HCT116 (cell line): ENCODE results near the gene PDSS1. TPM values are rescaled to one million over a fixed set of nuclear protein-coding genes. Genes with fewer than 3 reads are reported as not detected.

Source experiments
- ATAC-seq: fragments of 200-7000 bp; cut with Tn5 transposase; 2 replicates; pipeline ENCODE4 v1.9.1; 2020; ENCODE audit warnings: mild to moderate bottlenecking, moderate library complexity
- BruUV-seq: library from RNA; stranded (reverse); fragments of 400-500 nt; replicated peaks from 2 replicates; lab custom pipeline; 2021; lab: Mats Ljungman, UMichigan
- CTCF ChIA-PET: fragments of 300-600 bp; sonication (Branson Sonifier 250); formaldehyde crosslinking; loops from one replicate; lab custom pipeline; 2021; ENCODE audit warnings: antibody characterized with exemption; lab: Charles Lee
- POLR2A ChIA-PET: fragments of 300-600, 350-600 bp; sonication (Branson Sonifier 250); formaldehyde crosslinking; loops from one replicate; lab custom pipeline; 2021; ENCODE audit warnings: antibody characterized with exemption; lab: Charles Lee
- RAD21 ChIA-PET, 2 experiments: fragments of 300-600 bp; sonication (Branson Sonifier 250); formaldehyde crosslinking; loops; one replicate each; lab custom pipeline; 2023; ENCODE audit warnings: low total read pairs in 2 of 2; ENCODE audit not compliant: uncharacterized antibody in 2 of 2, unreplicated experiment in 2 of 2, low non-redundant PET in 1 of 2; lab: Charles Lee
- DNase-seq: peaks from one replicate; pipeline ENCODE4 v3.0.0-alpha.2; 2010; ENCODE audit warnings: low read depth, low spot score
- H2AFZ ChIP-seq: fragments of 200-600 bp; shearing (Covaris generic), sonication (generic); 2 replicates; pipeline ENCODE4 v1.6.1; 2017; ENCODE audit warnings: low read depth, mixed run types, mixed read lengths, antibody characterized with exemption, low read length; ENCODE audit not compliant: poor library complexity, severe bottlenecking
- H3K27ac ChIP-seq: 2 replicates; pipeline ENCODE4 v1.5.1; 2012; ENCODE audit warnings: low read depth, low read length
- H3K27me3 ChIP-seq: fragments of 200-600 bp; sonication (generic); 2 replicates; pipeline ENCODE4 v1.6.1; 2016; ENCODE audit warnings: mixed run types, low read length, mixed read lengths; ENCODE audit not compliant: insufficient read depth
- H3K36me3 ChIP-seq, 2 experiments: fragments of 200-500 bp in 1 of 2; fragments of 200-600 bp in 1 of 2; sonication (Bioruptor generic) in 1 of 2; sonication (generic) in 1 of 2; 2 replicates each; pipeline versions ENCODE4 v1.5.1 to v1.6.1; 2014 to 2016; ENCODE audit warnings: low read length in 2 of 2, inconsistent platforms in 1 of 2, mixed read lengths in 1 of 2, mixed run types in 1 of 2; ENCODE audit not compliant: insufficient read depth in 2 of 2, control insufficient read depth in 1 of 2
- H3K4me1 ChIP-seq, 2 experiments: fragments of 200-600 bp in 1 of 2; sonication (generic) in 1 of 2; 2 replicates each; pipeline versions ENCODE4 v1.5.1 to v1.6.1; 2012 to 2017; ENCODE audit warnings: low read length in 2 of 2, inconsistent platforms in 1 of 2, mild to moderate bottlenecking in 1 of 2, mixed read lengths in 1 of 2, mixed run types in 1 of 2, moderate library complexity in 1 of 2; ENCODE audit not compliant: insufficient read depth in 2 of 2, control insufficient read depth in 1 of 2
- H3K4me2 ChIP-seq: fragments of 200-600 bp; sonication (generic); 2 replicates; pipeline ENCODE4 v1.6.1; 2017; ENCODE audit warnings: mixed run types, low read length, mixed read lengths
- H3K4me3 ChIP-seq, 2 experiments: fragments of 200-600 bp in 1 of 2; sonication (generic) in 1 of 2; replicated peaks in 1 of 2; 2 replicates each; pipeline ENCODE4 v1.5.1; 2011 to 2016; ENCODE audit warnings: low read length in 2 of 2, control low read depth in 1 of 2, low read depth in 1 of 2, mild to moderate bottlenecking in 1 of 2, mixed read lengths in 1 of 2, mixed run types in 1 of 2
- H3K79me2 ChIP-seq: fragments of 200-600 bp; sonication (generic); 2 replicates; pipeline ENCODE4 v1.6.1; 2017; ENCODE audit warnings: mild to moderate bottlenecking, mixed run types, low read length, moderate library complexity, mixed read lengths; ENCODE audit not compliant: insufficient read depth
- H3K9ac ChIP-seq: fragments of 200-600 bp; sonication (generic); 2 replicates; pipeline ENCODE4 v1.6.1; 2016; ENCODE audit warnings: low read length, mixed read lengths
- H3K9me2 ChIP-seq: fragments of 200-600 bp; sonication (generic), shearing (Covaris generic); 2 replicates; pipeline ENCODE4 v1.6.1; 2017; ENCODE audit warnings: mixed run types, mild to moderate bottlenecking, moderate library complexity; ENCODE audit not compliant: insufficient read depth
- H3K9me3 ChIP-seq, 2 experiments: fragments of 200-500 bp in 1 of 2; fragments of 200-600 bp in 1 of 2; sonication (Bioruptor generic) in 1 of 2; sonication (generic) in 1 of 2; 2 replicates each; pipeline ENCODE4 v1.6.1; 2014 to 2017; ENCODE audit warnings: low read length in 2 of 2, mixed read lengths in 2 of 2, inconsistent platforms in 1 of 2, low read depth in 1 of 2, mild to moderate bottlenecking in 1 of 2, mixed run types in 1 of 2, moderate library complexity in 1 of 2; ENCODE audit not compliant: control insufficient read depth in 1 of 2, insufficient read depth in 1 of 2
- H4K20me1 ChIP-seq: fragments of 200-600 bp; sonication (generic), shearing (Covaris generic); 2 replicates; pipeline ENCODE4 v1.6.1; 2017; ENCODE audit warnings: mixed run types, mild to moderate bottlenecking, moderate library complexity; ENCODE audit not compliant: insufficient read depth
- ATF3 ChIP-seq: IDR thresholded peaks from 2 replicates; pipeline ENCODE4 v1.6.1; 2012
- CEBPB ChIP-seq: IDR thresholded peaks from 2 replicates; pipeline ENCODE4 v1.6.1; 2012; ENCODE audit warnings: low read depth
- EGR1 ChIP-seq: IDR thresholded peaks from 2 replicates; pipeline ENCODE4 v1.6.1; 2012; ENCODE audit warnings: low read depth
- ELF1 ChIP-seq: IDR thresholded peaks from 2 replicates; pipeline ENCODE4 v1.6.1; 2012; ENCODE audit warnings: low read depth, borderline replicate concordance
- EZH2 ChIP-seq: fragments of 200-600 bp; sonication (generic); IDR thresholded peaks from 2 replicates; pipeline ENCODE4 v1.6.1; 2017; ENCODE audit warnings: antibody characterized with exemption, mixed run types
- EZH2phosphoT487 ChIP-seq: fragments of 200-600 bp; IDR thresholded peaks from 2 replicates; pipeline ENCODE4 v1.6.1; 2018; ENCODE audit warnings: antibody characterized with exemption, borderline replicate concordance
- FOSL1 ChIP-seq: IDR thresholded peaks from 2 replicates; pipeline ENCODE4 v1.6.1; 2012; ENCODE audit warnings: low read depth
- JUND ChIP-seq: IDR thresholded peaks from 2 replicates; pipeline ENCODE4 v1.6.1; 2012
- POLR2AphosphoS5 ChIP-seq: IDR thresholded peaks from 2 replicates; pipeline ENCODE4 v1.6.1; 2011; ENCODE audit warnings: mild to moderate bottlenecking, low read depth, low read length, moderate library complexity
- RAD21 ChIP-seq: IDR thresholded peaks from 2 replicates; pipeline ENCODE4 v1.6.1; 2012; ENCODE audit warnings: low read depth, mild to moderate bottlenecking
- REST ChIP-seq: IDR thresholded peaks from 2 replicates; pipeline ENCODE4 v1.6.1; 2012; ENCODE audit warnings: low read depth
- SP1 ChIP-seq: IDR thresholded peaks from 2 replicates; pipeline ENCODE4 v1.6.1; 2012; ENCODE audit warnings: low read depth
- YY1 ChIP-seq: IDR thresholded peaks from 2 replicates; pipeline ENCODE4 v1.6.1; 2011; ENCODE audit warnings: low read length, low read depth, moderate library complexity, mild to moderate bottlenecking; ENCODE audit not compliant: insufficient replicate concordance; ENCODE audit errors: extremely low read depth
- ZBTB33 ChIP-seq: IDR thresholded peaks from 2 replicates; pipeline ENCODE4 v1.6.1; 2011; ENCODE audit warnings: mild to moderate bottlenecking, low read length, moderate library complexity; ENCODE audit not compliant: insufficient replicate concordance; ENCODE audit errors: extremely low read depth
- ZFX ChIP-seq: fragments of 450-650 bp; IDR thresholded peaks from 2 replicates; pipeline ENCODE4 v1.6.1; 2017
- intact Hi-C: fragments of 100-400 bp; cut with micrococcal nuclease; formaldehyde crosslinking; loops from 2 replicates; pipeline ENCODE4 v1.10.0; 2022
- total RNA-seq: library from RNA; stranded (reverse); gene quantifications from one replicate; pipeline ENCODE4 v1.2.1, GENCODE V29; 2021; ENCODE audit not compliant: unreplicated experiment

PDSS1 gene
- total RNA-seq, 1 experiment from 2014 or later, result 23.5 TPM

- Histone ChIP-seq H3K79me2 (peaks cover 69% of the 10 kb centered on the region), H3K4me2 (peak overlapping the region; percentile 89; the same call in 1 of the 2 replicates), H3K9me2 (no peaks in the 10 kb centered on the region), H3K27ac (no peak overlapping the region), H3K27me3 (no peaks in the 10 kb centered on the region), H3K36me3 (peaks cover 8 to 21% of the 10 kb centered on the region in 2 experiments; a peak in 2 of 4 replicates), H3K4me1 (peaks cover 5 to 18% of the 10 kb centered on the region in 2 experiments; a peak in 3 of 4 replicates), H4K20me1 (0 out of 2 replicates have a peak, but pooled peaks cover 4% of the 10 kb centered on the region), H3K9me3 (no peaks in the 10 kb centered on the region), H3K4me3 (no peak overlapping the region), H3K9ac (no peak overlapping the region), H2AFZ (no peak overlapping the region)
- intact Hi-C loops, result loop anchor here (10.0 kb wide), 2 partner anchors 95 to 165 kb away; partner anchors contain the start of gene ABI1
- TF ChIP-seq ZBTB33 (no peak), YY1 (no peak)
- BruUV-seq, result no TSS peak
- POLR2A ChIA-PET, result interaction anchor here (0.9 kb wide), 1 partner anchor 1075 kb away, joined by 4 read pairs; no protein-coding TSS in a partner anchor
- no peak for DNase-seq
- RAD21 ChIA-PET, result no interaction called here
- CTCF ChIA-PET, result no interaction called here
- no peak for ATAC-seq
Measured at GRCh38 chr10:26699631-26700030, 2.1 kb downstream of the PDSS1 start.

- RAD21 ChIA-PET, result no interaction called here
- no peak overlapping the region for H3K4me2 ChIP-seq
- POLR2A ChIA-PET, result no interaction called here
- H3K9me3 ChIP-seq, result no peaks in the 10 kb centered on the region
- no peak for ATAC-seq
- H3K27ac ChIP-seq, result no peak overlapping the region
- H2AFZ ChIP-seq, result no peak overlapping the region
- intact Hi-C loops, result no loop called here
- CTCF ChIA-PET, result no interaction called here
- peaks cover 18 to 28% of the 10 kb centered on the region in 2 experiments; a peak in 3 of 4 replicates for H3K36me3 ChIP-seq
- H3K4me3 ChIP-seq, result no peak overlapping the region
- peaks cover 5 to 18% of the 10 kb centered on the region in 2 experiments; a peak in 3 of 4 replicates for H3K4me1 ChIP-seq
- peaks cover 80% of the 10 kb centered on the region for H3K79me2 ChIP-seq
- no peak overlapping the region for H3K9ac ChIP-seq
- no peaks in the 10 kb centered on the region for H3K27me3 ChIP-seq
- H4K20me1 ChIP-seq, result 0 out of 2 replicates have a peak, but pooled peaks cover 4% of the 10 kb centered on the region
- H3K9me2 ChIP-seq, result no peaks in the 10 kb centered on the region
- TSS peak; percentile 12 for BruUV-seq
- DNase-seq, result no peak
- no peak for TF ChIP-seq EGR1
- TF ChIP-seq ATF3, result no peak
- no peak for TF ChIP-seq CEBPB
- no peak for TF ChIP-seq ZFX
- TF ChIP-seq ELF1, result no peak
- no peak for TF ChIP-seq FOSL1
- no peak for TF ChIP-seq JUND
- TF ChIP-seq POLR2AphosphoS5, result no peak
- no peak for TF ChIP-seq EZH2phosphoT487
- TF ChIP-seq REST, result no peak
- no peak for TF ChIP-seq RAD21
- TF ChIP-seq SP1, result no peak
- TF ChIP-seq EZH2, result no peak
Measured at GRCh38 chr10:26700884-26701630, 3.6 kb downstream of the PDSS1 start.
